HepG2 (cell line): ENCODE measurements around the gene SLC9A9. TPM values are rescaled to one million over a fixed set of nuclear protein-coding genes. Genes with fewer than 3 reads are reported as not detected.

Source experiments
- ARNT ChIP-seq: fragments of 450-650 bp; IDR thresholded peaks from 2 replicates; pipeline ENCODE4 v1.6.1; 2017
- EP300 ChIP-seq, 3 experiments: sonication (generic) in 1 of 3; formaldehyde crosslinking in 1 of 3; IDR thresholded peaks; 2 replicates each; pipeline versions ENCODE4 v1.5.1 to v1.6.1; 2011 to 2020; ENCODE audit warnings: low read depth in 2 of 3, low read length in 2 of 3, borderline replicate concordance in 1 of 3, improper control_type of control experiment in 1 of 3, mild to moderate bottlenecking in 1 of 3, missing genetic modification reagents in 1 of 3, moderate library complexity in 1 of 3
- KLF12 ChIP-seq: sonication (generic); formaldehyde crosslinking; IDR thresholded peaks from 2 replicates; pipeline ENCODE4 v1.4.0; 2020; ENCODE audit warnings: missing genetic modification reagents, borderline replicate concordance
- TFAP4 ChIP-seq: sonication (generic); IDR thresholded peaks from 2 replicates; pipeline ENCODE4 v1.6.1; 2016; ENCODE audit warnings: low read depth, borderline replicate concordance
- TFDP1 ChIP-seq: IDR thresholded peaks from 2 replicates; pipeline ENCODE4 v1.6.1; 2016; ENCODE audit warnings: missing compliant biosample characterization, missing genetic modification reagents, borderline replicate concordance
- TRIM24 ChIP-seq: sonication (generic); formaldehyde crosslinking; IDR thresholded peaks from 2 replicates; pipeline ENCODE4 v1.8.0; 2022; ENCODE audit warnings: mild to moderate bottlenecking, missing genetic modification reagents
- ZBTB38 ChIP-seq: sonication (generic); formaldehyde crosslinking; IDR thresholded peaks from 2 replicates; pipeline ENCODE4 v1.5.1; 2020; ENCODE audit warnings: mild to moderate bottlenecking, missing genetic modification reagents
- ZNF550 ChIP-seq: sonication (generic); formaldehyde crosslinking; IDR thresholded peaks from 2 replicates; pipeline ENCODE4 v1.4.0; 2020; ENCODE audit warnings: mild to moderate bottlenecking, missing genetic modification reagents, borderline replicate concordance
- ZNF639 ChIP-seq: conservative IDR thresholded peaks from 2 replicates; pipeline ENCODE4 v1.6.1; 2018; ENCODE audit warnings: missing genetic modification reagents
- ZXDC ChIP-seq: sonication (generic); formaldehyde crosslinking; IDR thresholded peaks from 2 replicates; pipeline ENCODE4 v1.5.0; 2020; ENCODE audit warnings: mild to moderate bottlenecking, missing genetic modification reagents
- polyA plus RNA-seq, 8 experiments: library from polyadenylated mRNA; depleted of rRNA in 3 of 8; stranded (reverse) in 7 of 8; unstranded in 1 of 8; fragments of >200 nt; fragmentation: Illumina TruSeq in 4 of 8; extraction: Trizol in 4 of 8; gene quantifications; 2 replicates each; pipeline versions ENCODE4 v1.2.1 to v1.2.3, GENCODE V29; 2011 to 2016; ENCODE audit warnings: low read depth in 4 of 8, missing spikeins in 1 of 8, mixed read lengths in 1 of 8; ENCODE audit not compliant: insufficient read depth in 1 of 8
- total RNA-seq, 5 experiments: library from RNA; depleted of rRNA; stranded (reverse); fragments of >200 nt; fragmentation: Illumina TruSeq; extraction: Trizol; gene quantifications; 2 replicates each; pipeline ENCODE4 v1.2.3, GENCODE V29; 2016; ENCODE audit warnings: low read depth in 1 of 5

Gene SLC9A9
- total and polyA plus RNA-seq, 2 of the 13 experiments (the other 11 are each of a cell fraction or from before 2014, with no cell fraction given): not detected

GRCh38 chr3:143795874-143796273, 52.4 kb downstream of the SLC9A9 start (continued):
- no peak for TF ChIP-seq ZNF550 (CRISPR knock-in tag)
- TF ChIP-seq ZXDC (CRISPR knock-in tag): no peak
- no peak for TF ChIP-seq ZNF639
- TF ChIP-seq ARNT: no peak
- no peak for TF ChIP-seq TRIM24 (CRISPR knock-in tag)
- no peak for TF ChIP-seq KLF12 (CRISPR knock-in tag)
- no peak for TF ChIP-seq ZBTB38 (CRISPR knock-in tag)
- TF ChIP-seq EP300 (IDR thresholded peaks at IDR 0.05; ENCODE audit: low read depth in 2 of 2, low read length in 2 of 2): no peak
- TF ChIP-seq EP300 (CRISPR knock-in tag; IDR thresholded peaks at IDR 0.05; ENCODE audit: borderline replicate concordance): no peak
- no peak for TF ChIP-seq TFDP1 (CRISPR knock-in tag)
- TF ChIP-seq TFAP4: no peak
